Vagina (tissue), 2 donors: Measurements from ENCODE around the gene PPP1R36.

ENCODE experiments used
- CTCF ChIP-seq, 3 experiments: fragments of 450-650 bp in 2 of 3; fragments of 200-600 bp in 1 of 3; sonication (generic) in 1 of 3; IDR thresholded peaks; one replicate each; pipeline ENCODE4 v1.5.1; 2017 to 2019; ENCODE audit warnings: antibody characterized with exemption in 3 of 3, mild to moderate bottlenecking in 2 of 3, moderate library complexity in 2 of 3
- POLR2AphosphoS5 ChIP-seq, 2 donors: sonication (generic); formaldehyde crosslinking; IDR thresholded peaks; one replicate each; pipeline ENCODE4 v1.9.0; 2017; ENCODE audit warnings: antibody characterized with exemption in 2 of 2, mild to moderate bottlenecking in 2 of 2, low read depth in 1 of 2; ENCODE audit not compliant: insufficient read depth in 1 of 2

- TF ChIP-seq CTCF (IDR thresholded peaks at IDR 0.05), result no peak
- no peak for TF ChIP-seq POLR2AphosphoS5 (IDR thresholded peaks at IDR 0.05; ENCODE audit: insufficient read depth in 1 of 2, low read depth in 1 of 2)
These were observed 87.2 kb downstream of the PPP1R36 start for GRCh38 chr14:64636980-64637429.
